OCI-LY3 (cell line): Measurements from ENCODE around the gene NWD2.

Experiments
- EZH2phosphoT487 ChIP-seq: fragments of 200-600 bp; shearing (Covaris generic); IDR thresholded peaks from 2 replicates; pipeline ENCODE4 v1.6.1; 2018; ENCODE audit warnings: antibody characterized with exemption, mixed run types, low read depth
- TF ChIP-seq, protein P1 (sequence below): fragments of 200-600, 300-600 bp; sonication (generic); IDR thresholded peaks from 2 replicates; pipeline ENCODE4 v1.5.1; 2014; ENCODE audit warnings: antibody characterized with exemption, low read length, low read depth

DNA sequence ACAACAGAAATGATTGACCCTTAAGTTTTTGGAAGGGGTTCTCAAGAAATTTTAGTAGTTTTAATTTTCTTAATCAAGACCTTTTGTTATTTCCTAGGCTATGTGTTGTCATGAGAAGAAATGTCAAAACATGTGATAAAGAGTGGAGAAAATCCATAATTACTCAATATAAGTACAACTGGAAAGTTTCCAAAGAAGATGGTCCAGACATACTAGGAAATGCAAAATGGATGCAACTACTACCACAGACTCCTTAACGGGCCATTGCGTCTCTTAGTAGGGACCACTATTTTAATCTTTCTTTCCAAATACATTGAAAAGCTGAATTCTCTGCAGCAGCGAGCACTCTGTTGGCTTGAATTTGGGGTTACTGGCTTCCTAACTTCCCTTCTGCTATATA lies 148.8 kb downstream of the NWD2 start:
- TF ChIP-seq EZH2phosphoT487: no peak
- TF ChIP-seq, protein P1, sequence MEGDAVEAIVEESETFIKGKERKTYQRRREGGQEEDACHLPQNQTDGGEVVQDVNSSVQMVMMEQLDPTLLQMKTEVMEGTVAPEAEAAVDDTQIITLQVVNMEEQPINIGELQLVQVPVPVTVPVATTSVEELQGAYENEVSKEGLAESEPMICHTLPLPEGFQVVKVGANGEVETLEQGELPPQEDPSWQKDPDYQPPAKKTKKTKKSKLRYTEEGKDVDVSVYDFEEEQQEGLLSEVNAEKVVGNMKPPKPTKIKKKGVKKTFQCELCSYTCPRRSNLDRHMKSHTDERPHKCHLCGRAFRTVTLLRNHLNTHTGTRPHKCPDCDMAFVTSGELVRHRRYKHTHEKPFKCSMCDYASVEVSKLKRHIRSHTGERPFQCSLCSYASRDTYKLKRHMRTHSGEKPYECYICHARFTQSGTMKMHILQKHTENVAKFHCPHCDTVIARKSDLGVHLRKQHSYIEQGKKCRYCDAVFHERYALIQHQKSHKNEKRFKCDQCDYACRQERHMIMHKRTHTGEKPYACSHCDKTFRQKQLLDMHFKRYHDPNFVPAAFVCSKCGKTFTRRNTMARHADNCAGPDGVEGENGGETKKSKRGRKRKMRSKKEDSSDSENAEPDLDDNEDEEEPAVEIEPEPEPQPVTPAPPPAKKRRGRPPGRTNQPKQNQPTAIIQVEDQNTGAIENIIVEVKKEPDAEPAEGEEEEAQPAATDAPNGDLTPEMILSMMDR: no peak
